NCI-H2029 (cell line): ENCODE data around the gene KCNB1.

Experiments used
- DNase-seq: peaks from one replicate; lab custom pipeline; 2025; lab: John Stamatoyannopoulos, UW

Gene KCNB1

GRCh38 chr20:49482621-49483017 lies at the start of gene KCNB1:
KCNB1 (minus strand) TSS chr20:49482668; CDS start chr20:49482480, 188 bp downstream.
- DNase-seq: no peak

- no peak for DNase-seq
Observed at GRCh38 chr20:49529470-49529869, 47.0 kb upstream of the KCNB1 start.

- no peak for DNase-seq
Observed at GRCh38 chr20:49526568-49526967, 44.1 kb upstream of the KCNB1 start.

- DNase-seq: no peak
Observed at GRCh38 chr20:49526056-49526455, 43.6 kb upstream of the KCNB1 start.

- DNase-seq: no peak
Observed at GRCh38 chr20:49523767-49524360, 41.4 kb upstream of the KCNB1 start.

- DNase-seq: no peak
Observed at GRCh38 chr20:49521356-49521755, 38.9 kb upstream of the KCNB1 start.

- no peak for DNase-seq
Observed at GRCh38 chr20:49519777-49520359, 37.4 kb upstream of the KCNB1 start.

GRCh38 chr20:49519212-49519712 lies 36.8 kb upstream of the KCNB1 start:
- no peak for DNase-seq

GRCh38 chr20:49518576-49518975 lies 36.1 kb upstream of the KCNB1 start:
- no peak for DNase-seq

- no peak for DNase-seq
Observed at GRCh38 chr20:49517805-49518100, 35.3 kb upstream of the KCNB1 start.

- DNase-seq: no peak
Observed at GRCh38 chr20:49516916-49517804, 34.7 kb upstream of the KCNB1 start.

- DNase-seq: peak; percentile 64
Observed at GRCh38 chr20:49515586-49515985, 33.1 kb upstream of the KCNB1 start.

GRCh38 chr20:49513517-49513916 lies 31.0 kb upstream of the KCNB1 start:
- no peak for DNase-seq

GRCh38 chr20:49513009-49513408 lies 30.5 kb upstream of the KCNB1 start:
- no peak for DNase-seq

- no peak for DNase-seq
Observed at GRCh38 chr20:49511788-49512525, 29.5 kb upstream of the KCNB1 start.

GRCh38 chr20:49510562-49511122 lies 28.2 kb upstream of the KCNB1 start:
- DNase-seq: no peak

- DNase-seq: no peak
Observed at GRCh38 chr20:49508435-49509199, 26.1 kb upstream of the KCNB1 start.

- no peak for DNase-seq
Observed at GRCh38 chr20:49507741-49508434, 25.4 kb upstream of the KCNB1 start.

- peak; percentile 46 for DNase-seq
Observed at GRCh38 chr20:49505518-49505917, 23.1 kb upstream of the KCNB1 start.

GRCh38 chr20:49503176-49503575 lies 20.7 kb upstream of the KCNB1 start:
- no peak for DNase-seq

- DNase-seq: no peak
Observed at GRCh38 chr20:49501917-49502316, 19.4 kb upstream of the KCNB1 start.
